ENCODE results near the gene RALGAPA2.
A peak's percentile ranks its signal among the peaks of the same experiment; 100 is the strongest.

Gene RALGAPA2

GRCh38 chr20:20712474-20713243 is at the start of gene RALGAPA2:
Gene RALGAPA2 (minus strand): TSS chr20:20712644. CDS start chr20:20712480, 164 bp downstream.
- peak; percentile 99 for DNase-seq (ENCODE audit: low read depth in 2 of 2)
- peak within 1 kb of the TSS; percentile 79 to 87 for H3K4me3 ChIP-seq (replicated peaks in 1 of 2; ENCODE audit: low read depth in 2 of 2, low read length in 2 of 2)
- no peak for TF ChIP-seq CTCF (IDR thresholded peaks at IDR 0.05; ENCODE audit: low read depth, low read length)

- no peak for TF ChIP-seq CTCF (IDR thresholded peaks at IDR 0.05; ENCODE audit: low read depth, low read length)
- no peak for DNase-seq (ENCODE audit: low read depth in 2 of 2)
- H3K4me3 ChIP-seq (replicated peaks in 1 of 2; ENCODE audit: low read depth in 2 of 2, low read length in 2 of 2) = no peak overlapping the region
These were observed 48.9 kb upstream of the RALGAPA2 start for GRCh38 chr20:20761301-20761700.

- no peak for DNase-seq (ENCODE audit: low read depth in 2 of 2)
- no peak overlapping the region for H3K4me3 ChIP-seq (replicated peaks in 1 of 2; ENCODE audit: low read depth in 2 of 2, low read length in 2 of 2)
- TF ChIP-seq CTCF (IDR thresholded peaks at IDR 0.05; ENCODE audit: low read depth, low read length) = no peak
These were observed 46.7 kb upstream of the RALGAPA2 start for GRCh38 chr20:20759132-20759531.

GRCh38 chr20:20755674-20756319 is 43.4 kb upstream of the RALGAPA2 start:
- no peak for TF ChIP-seq CTCF (IDR thresholded peaks at IDR 0.05; ENCODE audit: low read depth, low read length)
- no peak overlapping the region for H3K4me3 ChIP-seq (replicated peaks in 1 of 2; ENCODE audit: low read depth in 2 of 2, low read length in 2 of 2)
- no peak for DNase-seq (ENCODE audit: low read depth in 2 of 2)

- no peak for TF ChIP-seq CTCF (IDR thresholded peaks at IDR 0.05; ENCODE audit: low read depth, low read length)
- no peak for DNase-seq (ENCODE audit: low read depth in 2 of 2)
These were observed 42.8 kb upstream of the RALGAPA2 start for GRCh38 chr20:20755231-20755630.

GRCh38 chr20:20754714-20755113 is 42.3 kb upstream of the RALGAPA2 start:
- no peak for TF ChIP-seq CTCF (IDR thresholded peaks at IDR 0.05; ENCODE audit: low read depth, low read length)
- no peak for DNase-seq (ENCODE audit: low read depth in 2 of 2)
- no peak overlapping the region for H3K4me3 ChIP-seq (replicated peaks in 1 of 2; ENCODE audit: low read depth in 2 of 2, low read length in 2 of 2)

More at GRCh38 chr20:20755231-20755630, 42.8 kb upstream of the RALGAPA2 start:
- H3K4me3 ChIP-seq (replicated peaks in 1 of 2; ENCODE audit: low read depth in 2 of 2, low read length in 2 of 2) = no peak overlapping the region

Data from cardiac fibroblast (primary cell).